Measurements from ENCODE around the gene EXOC4. TPM values are rescaled to one million over a fixed set of nuclear protein-coding genes. Genes with fewer than 3 reads are reported as not detected.
"Not testable (repeated sequence)": the region's sequence is repeated elsewhere in the genome, so short reads cannot be mapped to it uniquely, and the experiment has no call there.

The EXOC4 gene
- total RNA-seq, 2 donors from 2014 or later = 106 to 115 TPM

DNA sequence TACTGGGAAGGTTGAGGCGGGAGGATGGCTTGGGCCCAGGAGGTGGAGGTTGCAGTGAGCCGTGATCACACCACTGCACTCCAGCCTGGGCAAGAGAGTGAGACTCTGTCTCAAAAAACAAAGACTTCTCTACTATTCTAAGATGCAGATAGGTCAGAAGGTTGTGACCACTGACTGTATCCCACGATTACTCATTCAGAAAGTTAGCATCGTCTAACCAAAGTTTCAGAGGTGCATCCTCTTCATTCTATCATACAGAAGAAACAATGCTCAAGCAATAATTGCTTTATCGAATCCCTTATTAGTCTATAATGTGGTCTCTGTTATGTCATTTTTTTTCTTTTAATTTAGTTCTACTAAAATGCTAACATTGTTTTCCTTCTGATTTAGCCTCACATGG is 525.6 kb downstream of the EXOC4 start:
- Histone ChIP-seq H3K27me3 (ENCODE audit: control insufficient read depth, insufficient read depth, low read length, poor library complexity, severe bottlenecking) (no peaks in the 10 kb centered on the region), H3K4me1 (ENCODE audit: control insufficient read depth, insufficient read depth, low read length) (peaks cover 12% of the 10 kb centered on the region), H3K9me3 (ENCODE audit: control insufficient read depth, low read length) (peaks cover 13% of the 10 kb centered on the region), H3K36me3 (ENCODE audit: control insufficient read depth, insufficient read depth, low read length) (no peaks in the 10 kb centered on the region), H3K4me3 (ENCODE audit: low read length) (no peak overlapping the region), H3K27ac (ENCODE audit: low read depth, low read length) (no peak overlapping the region), H3K9ac (ENCODE audit: extremely low read depth, low read length, poor library complexity, severe bottlenecking) (no peak overlapping the region)
- peaks cover 13% of the 10 kb centered on the region for H3K4me1 Mint-ChIP-seq
- DNase-seq = no peak
- TF ChIP-seq, protein P1, sequence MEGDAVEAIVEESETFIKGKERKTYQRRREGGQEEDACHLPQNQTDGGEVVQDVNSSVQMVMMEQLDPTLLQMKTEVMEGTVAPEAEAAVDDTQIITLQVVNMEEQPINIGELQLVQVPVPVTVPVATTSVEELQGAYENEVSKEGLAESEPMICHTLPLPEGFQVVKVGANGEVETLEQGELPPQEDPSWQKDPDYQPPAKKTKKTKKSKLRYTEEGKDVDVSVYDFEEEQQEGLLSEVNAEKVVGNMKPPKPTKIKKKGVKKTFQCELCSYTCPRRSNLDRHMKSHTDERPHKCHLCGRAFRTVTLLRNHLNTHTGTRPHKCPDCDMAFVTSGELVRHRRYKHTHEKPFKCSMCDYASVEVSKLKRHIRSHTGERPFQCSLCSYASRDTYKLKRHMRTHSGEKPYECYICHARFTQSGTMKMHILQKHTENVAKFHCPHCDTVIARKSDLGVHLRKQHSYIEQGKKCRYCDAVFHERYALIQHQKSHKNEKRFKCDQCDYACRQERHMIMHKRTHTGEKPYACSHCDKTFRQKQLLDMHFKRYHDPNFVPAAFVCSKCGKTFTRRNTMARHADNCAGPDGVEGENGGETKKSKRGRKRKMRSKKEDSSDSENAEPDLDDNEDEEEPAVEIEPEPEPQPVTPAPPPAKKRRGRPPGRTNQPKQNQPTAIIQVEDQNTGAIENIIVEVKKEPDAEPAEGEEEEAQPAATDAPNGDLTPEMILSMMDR (conservative IDR thresholded peaks at IDR 0.05) = no peak
- H3K27ac Mint-ChIP-seq = no peak overlapping the region
- peaks cover 6% of the 10 kb centered on the region for H3K9me3 Mint-ChIP-seq
- peaks cover 17% of the 10 kb centered on the region for H3K36me3 Mint-ChIP-seq (ENCODE audit: low read depth)
- H3K27me3 Mint-ChIP-seq (ENCODE audit: insufficient read depth) = no peaks in the 10 kb centered on the region
- 94 to 100% methylated on average over 1 to 4 of the region's 5 CpGs for WGBS, 2 experiments (ENCODE audit: insufficient coverage in 1 of 2, insufficient read length in 1 of 2)
- no peak overlapping the region for H3K4me3 Mint-ChIP-seq

DNA sequence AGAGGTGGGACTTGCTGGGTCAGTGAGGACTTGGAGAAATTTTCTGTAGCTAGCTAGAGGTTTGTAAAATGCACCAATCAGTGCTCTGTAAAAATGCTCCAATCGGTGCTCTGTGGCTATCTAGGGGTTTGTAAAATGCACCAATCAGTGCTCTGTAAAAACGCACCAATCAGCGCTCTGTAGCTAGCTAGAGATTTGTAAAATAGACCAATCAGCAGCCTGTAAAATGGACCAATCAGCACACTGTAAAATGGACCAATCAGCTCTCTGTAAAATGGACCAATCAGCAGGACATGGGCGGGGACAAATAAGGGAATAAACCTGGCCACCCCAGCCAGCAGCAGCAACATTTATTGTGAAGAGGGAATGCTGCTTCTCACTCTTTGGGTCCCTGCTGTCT is 526.7 kb downstream of the EXOC4 start:
- not testable (repeated sequence) for DNase-seq; H3K4me3 ChIP-seq (ENCODE audit: low read length); H3K4me1 ChIP-seq (ENCODE audit: control insufficient read depth, insufficient read depth, low read length); H3K36me3 ChIP-seq (ENCODE audit: control insufficient read depth, insufficient read depth, low read length); H3K27ac ChIP-seq (ENCODE audit: low read depth, low read length); H3K27ac Mint-ChIP-seq; H3K27me3 ChIP-seq (ENCODE audit: control insufficient read depth, insufficient read depth, low read length, poor library complexity, severe bottlenecking); H3K4me1 Mint-ChIP-seq; H3K9ac ChIP-seq (ENCODE audit: extremely low read depth, low read length, poor library complexity, severe bottlenecking); H3K9me3 Mint-ChIP-seq; H3K4me3 Mint-ChIP-seq; H3K27me3 Mint-ChIP-seq (ENCODE audit: insufficient read depth)
- WGBS, 2 experiments (ENCODE audit: insufficient coverage in 1 of 2, insufficient read length in 1 of 2) = 92% methylated on average over 4 of the region's 4 CpGs
- H3K9me3 ChIP-seq (ENCODE audit: control insufficient read depth, low read length) = peaks cover 13% of the 10 kb centered on the region
- H3K36me3 Mint-ChIP-seq (ENCODE audit: low read depth) = peaks cover 17% of the 10 kb centered on the region

DNA sequence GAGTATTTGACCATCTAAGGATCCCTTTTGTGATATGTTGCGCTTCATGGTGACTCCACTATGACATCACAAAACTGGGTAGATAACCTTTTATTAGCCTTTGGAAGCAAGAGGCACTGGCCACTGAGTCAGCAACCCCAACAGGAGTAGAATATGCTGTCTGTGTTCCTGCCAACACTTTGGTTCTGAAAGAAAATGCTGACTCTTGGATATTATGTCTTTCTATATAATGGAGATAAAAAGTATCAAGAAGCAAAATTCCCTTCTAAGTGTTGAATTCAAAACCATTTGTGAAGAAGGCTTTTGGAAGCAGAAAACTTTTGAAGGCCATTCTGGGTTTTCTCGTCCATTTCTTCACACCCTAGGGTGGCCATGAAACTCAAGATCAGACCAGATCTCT is 528.0 kb downstream of the EXOC4 start:
- H3K27ac ChIP-seq (ENCODE audit: low read depth, low read length) = no peak overlapping the region
- Mint-ChIP-seq H3K4me1 (no peaks in the 10 kb centered on the region), H3K36me3 (ENCODE audit: low read depth) (peaks cover 17% of the 10 kb centered on the region), H3K27ac (no peak overlapping the region), H3K4me3 (no peak overlapping the region), H3K9me3 (peaks cover 6% of the 10 kb centered on the region), H3K27me3 (ENCODE audit: insufficient read depth) (no peaks in the 10 kb centered on the region)
- H3K4me1 ChIP-seq (ENCODE audit: control insufficient read depth, insufficient read depth, low read length) = no peaks in the 10 kb centered on the region
- H3K27me3 ChIP-seq (ENCODE audit: control insufficient read depth, insufficient read depth, low read length, poor library complexity, severe bottlenecking) = no peaks in the 10 kb centered on the region
- H3K9ac ChIP-seq (ENCODE audit: extremely low read depth, low read length, poor library complexity, severe bottlenecking) = no peak overlapping the region
- H3K9me3 ChIP-seq (ENCODE audit: control insufficient read depth, low read length) = peaks cover 13% of the 10 kb centered on the region
- H3K4me3 ChIP-seq (ENCODE audit: low read length) = no peak overlapping the region
- 48 to 100% methylated on average over 1 to 2 of the region's 2 CpGs for WGBS, 2 experiments (ENCODE audit: insufficient coverage in 1 of 2, insufficient read length in 1 of 2)
- H3K36me3 ChIP-seq (ENCODE audit: control insufficient read depth, insufficient read depth, low read length) = no peaks in the 10 kb centered on the region
- TF ChIP-seq, protein P1 (conservative IDR thresholded peaks at IDR 0.05) = no peak
- no peak for DNase-seq

DNA sequence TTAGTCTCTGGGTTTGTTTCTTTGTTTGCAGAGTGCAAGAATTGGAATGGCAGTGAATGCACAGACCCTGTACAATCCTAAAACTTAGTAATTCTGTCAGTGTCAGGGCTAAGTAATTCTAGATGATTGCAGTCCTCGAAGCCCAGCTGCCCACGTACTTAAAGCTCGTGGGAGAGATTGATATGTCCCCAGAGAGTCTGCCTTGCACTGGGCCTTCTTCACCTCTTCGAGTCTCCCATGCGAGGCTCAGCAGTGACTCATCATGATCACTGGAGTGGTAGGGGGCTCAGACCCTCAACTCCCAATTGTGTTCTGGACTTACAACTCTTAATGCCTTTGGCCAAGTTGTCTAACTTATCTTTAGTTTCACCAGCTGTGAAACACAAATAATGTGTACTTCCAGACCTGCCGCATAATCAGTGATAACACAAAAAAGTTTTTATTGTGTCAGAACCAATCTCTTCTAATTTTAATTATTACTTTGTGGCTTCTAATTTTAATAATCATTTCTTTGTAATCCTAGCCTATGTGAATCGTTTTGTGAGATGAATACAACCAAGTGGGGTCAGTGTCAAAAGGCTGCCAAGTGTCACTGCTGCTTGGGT is 528.7 kb downstream of the EXOC4 start:
- Histone ChIP-seq H3K9me3 (ENCODE audit: control insufficient read depth, low read length) (peaks cover 13% of the 10 kb centered on the region), H3K4me3 (ENCODE audit: low read length) (no peak overlapping the region), H3K9ac (ENCODE audit: extremely low read depth, low read length, poor library complexity, severe bottlenecking) (no peak overlapping the region), H3K27me3 (ENCODE audit: control insufficient read depth, insufficient read depth, low read length, poor library complexity, severe bottlenecking) (no peaks in the 10 kb centered on the region), H3K36me3 (ENCODE audit: control insufficient read depth, insufficient read depth, low read length) (no peaks in the 10 kb centered on the region), H3K27ac (ENCODE audit: low read depth, low read length) (no peak overlapping the region), H3K4me1 (ENCODE audit: control insufficient read depth, insufficient read depth, low read length) (no peaks in the 10 kb centered on the region)
- DNase-seq = no peak
- TF ChIP-seq, protein P1 (conservative IDR thresholded peaks at IDR 0.05) = no peak
- Mint-ChIP-seq H3K27ac (no peak overlapping the region), H3K4me3 (no peak overlapping the region), H3K4me1 (no peaks in the 10 kb centered on the region), H3K9me3 (peaks cover 6% of the 10 kb centered on the region), H3K27me3 (ENCODE audit: insufficient read depth) (no peaks in the 10 kb centered on the region), H3K36me3 (ENCODE audit: low read depth) (peaks cover 17% of the 10 kb centered on the region)
- WGBS, 2 experiments (ENCODE audit: insufficient coverage in 1 of 2, insufficient read length in 1 of 2) = 89 to 100% methylated on average over 4 to 7 of the region's 7 CpGs
